Measurements from ENCODE around the gene PSEN2. TPM values are rescaled to one million over a fixed set of nuclear protein-coding genes. Genes with fewer than 3 reads are reported as not detected.
"Not testable (repeated sequence)": the region's sequence is repeated elsewhere in the genome, so short reads cannot be mapped to it uniquely, and the experiment has no call there.

Gene PSEN2
- total RNA-seq, 1 experiment from 2014 or later, result 6.6 TPM

DNA sequence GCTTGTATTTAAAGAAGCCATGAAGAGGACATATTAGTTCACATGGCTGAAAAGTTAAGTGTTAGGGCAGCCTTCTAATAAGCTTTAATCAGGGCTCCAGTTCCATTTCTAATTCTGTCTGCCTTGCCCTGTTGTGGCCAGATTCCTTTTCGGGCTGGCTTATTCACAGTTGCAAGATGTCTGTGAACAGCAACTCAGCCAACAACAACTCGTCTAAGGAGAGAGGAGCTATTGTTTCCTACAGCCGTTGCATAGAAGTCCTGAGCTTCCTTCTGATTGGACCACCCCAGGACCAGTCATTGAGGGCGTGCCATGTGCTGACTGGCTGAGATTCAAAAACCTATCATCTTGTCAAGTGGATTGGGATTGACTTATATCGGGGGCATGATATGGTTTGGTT is 51.1 kb downstream of the PSEN2 start:
- intact Hi-C loops (cut with micrococcal nuclease; ENCODE audit: unreplicated experiment), result no loop called here
- no peaks in the 10 kb centered on the region for H3K36me3 ChIP-seq (ENCODE audit: insufficient read depth, low read length, poor library complexity, severe bottlenecking)
- CTCF ChIA-PET, result no interaction called here
- no TSS peak for BruUV-seq (replicated peaks)
- no peak for DNase-seq (ENCODE audit: low spot score)
- no peaks in the 10 kb centered on the region for H3K9me3 ChIP-seq (ENCODE audit: low read depth, low read length, poor library complexity, severe bottlenecking)
- no peaks in the 10 kb centered on the region for H3K4me1 ChIP-seq (ENCODE audit: insufficient read depth, low read length, poor library complexity, severe bottlenecking)
- POLR2A ChIA-PET (ENCODE audit: low non-redundant PET), result interaction anchor here (0.7 kb wide), 2 partner anchors 9 to 14 kb away, joined by 3 read pairs; no protein-coding TSS in a partner anchor
- no peaks in the 10 kb centered on the region for H3K27me3 ChIP-seq (replicated peaks; ENCODE audit: insufficient read depth, low read depth, low read length, poor library complexity)
- H3K27ac ChIP-seq (ENCODE audit: low read depth, low read length, poor library complexity, severe bottlenecking), result no peak overlapping the region
- TF ChIP-seq EZH2 (IDR thresholded peaks at IDR 0.05; ENCODE audit: borderline replicate concordance, low read depth, low read length, poor library complexity, severe bottlenecking), result no peak
- TF ChIP-seq, protein P1, sequence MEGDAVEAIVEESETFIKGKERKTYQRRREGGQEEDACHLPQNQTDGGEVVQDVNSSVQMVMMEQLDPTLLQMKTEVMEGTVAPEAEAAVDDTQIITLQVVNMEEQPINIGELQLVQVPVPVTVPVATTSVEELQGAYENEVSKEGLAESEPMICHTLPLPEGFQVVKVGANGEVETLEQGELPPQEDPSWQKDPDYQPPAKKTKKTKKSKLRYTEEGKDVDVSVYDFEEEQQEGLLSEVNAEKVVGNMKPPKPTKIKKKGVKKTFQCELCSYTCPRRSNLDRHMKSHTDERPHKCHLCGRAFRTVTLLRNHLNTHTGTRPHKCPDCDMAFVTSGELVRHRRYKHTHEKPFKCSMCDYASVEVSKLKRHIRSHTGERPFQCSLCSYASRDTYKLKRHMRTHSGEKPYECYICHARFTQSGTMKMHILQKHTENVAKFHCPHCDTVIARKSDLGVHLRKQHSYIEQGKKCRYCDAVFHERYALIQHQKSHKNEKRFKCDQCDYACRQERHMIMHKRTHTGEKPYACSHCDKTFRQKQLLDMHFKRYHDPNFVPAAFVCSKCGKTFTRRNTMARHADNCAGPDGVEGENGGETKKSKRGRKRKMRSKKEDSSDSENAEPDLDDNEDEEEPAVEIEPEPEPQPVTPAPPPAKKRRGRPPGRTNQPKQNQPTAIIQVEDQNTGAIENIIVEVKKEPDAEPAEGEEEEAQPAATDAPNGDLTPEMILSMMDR (conservative IDR thresholded peaks at IDR 0.05; ENCODE audit: low read depth, low read length), result no peak
- H3K4me3 ChIP-seq (ENCODE audit: low read depth, low read length, poor library complexity, severe bottlenecking), result no peak overlapping the region

DNA sequence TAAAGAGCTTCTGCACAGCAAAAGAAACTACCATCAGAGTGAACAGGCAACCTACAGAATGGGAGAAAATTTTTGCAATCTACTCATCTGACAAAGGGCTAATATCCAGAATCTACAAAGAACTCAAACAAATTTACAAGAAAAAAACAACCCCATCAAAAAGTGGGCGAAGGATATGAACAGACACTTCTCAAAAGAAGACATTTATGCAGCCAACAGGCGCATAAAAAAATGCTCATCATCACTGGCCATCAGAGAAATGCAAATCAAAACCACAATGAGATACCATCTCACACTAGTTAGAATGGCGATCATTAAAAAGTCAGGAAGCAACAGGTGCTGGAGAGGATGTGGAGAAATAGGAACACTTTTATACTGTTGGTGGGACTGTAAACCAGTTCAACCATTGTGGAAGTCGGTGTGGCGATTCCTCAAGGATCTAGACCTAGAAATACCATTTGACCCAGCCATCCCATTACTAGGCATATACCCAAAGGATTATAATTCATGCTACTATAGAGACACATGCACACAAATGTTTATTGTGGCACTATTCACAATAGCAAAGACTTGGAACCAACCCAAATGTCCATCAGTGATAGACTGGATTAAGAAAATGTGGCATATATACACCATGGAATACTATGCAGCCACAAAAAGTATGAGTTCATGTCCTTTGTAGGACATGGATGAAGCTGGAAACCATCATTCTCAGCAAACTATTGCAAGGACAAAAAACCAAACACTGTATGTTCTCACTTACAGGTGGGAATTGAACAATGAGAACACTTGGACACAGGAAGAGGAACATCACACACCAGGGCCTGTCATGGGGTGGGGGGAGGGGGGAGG is 59.1 kb downstream of the PSEN2 start:
- H3K27me3 ChIP-seq (replicated peaks; ENCODE audit: insufficient read depth, low read depth, low read length, poor library complexity); POLR2A ChIA-PET (ENCODE audit: low non-redundant PET); H3K36me3 ChIP-seq (ENCODE audit: insufficient read depth, low read length, poor library complexity, severe bottlenecking); H3K27ac ChIP-seq (ENCODE audit: low read depth, low read length, poor library complexity, severe bottlenecking); H3K4me1 ChIP-seq (ENCODE audit: insufficient read depth, low read length, poor library complexity, severe bottlenecking); BruUV-seq (replicated peaks); CTCF ChIA-PET; H3K9me3 ChIP-seq (ENCODE audit: low read depth, low read length, poor library complexity, severe bottlenecking); DNase-seq (ENCODE audit: low spot score); intact Hi-C loops (cut with micrococcal nuclease; ENCODE audit: unreplicated experiment); H3K4me3 ChIP-seq (ENCODE audit: low read depth, low read length, poor library complexity, severe bottlenecking): not testable (repeated sequence)

DNA sequence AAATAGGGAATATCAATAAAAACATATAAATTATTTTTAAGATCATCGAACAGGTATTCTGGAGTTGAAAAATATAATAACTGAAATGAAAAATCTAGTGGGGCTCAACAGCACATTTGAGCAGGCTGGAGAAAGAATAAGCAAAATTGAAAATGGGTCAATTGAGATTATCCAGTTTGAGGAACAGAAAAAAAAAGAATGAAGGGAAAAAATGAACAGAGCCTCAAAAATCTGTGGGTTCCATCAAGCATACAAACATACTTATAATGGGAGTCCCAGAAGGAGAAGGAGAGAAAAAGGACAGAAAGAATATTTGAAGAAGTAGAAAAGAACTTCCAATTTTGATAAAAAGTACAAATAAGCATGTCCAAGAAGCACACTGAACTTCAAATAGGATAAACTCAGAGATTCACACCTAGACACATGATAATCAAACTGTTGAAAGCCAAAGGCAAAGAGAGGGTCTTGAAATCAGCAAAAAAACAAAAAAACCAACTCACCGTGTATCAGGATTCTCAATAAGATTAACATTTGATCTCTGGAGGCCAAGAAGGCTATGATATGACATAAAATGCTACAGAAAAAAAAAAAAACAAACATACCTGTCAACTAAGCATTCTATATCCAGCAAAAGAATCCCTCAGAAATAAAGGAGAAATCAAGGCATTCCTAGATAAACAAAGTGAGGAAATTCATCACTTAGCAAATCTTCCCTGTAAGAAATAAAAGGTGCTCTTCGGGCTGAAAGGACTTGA is 64.2 kb downstream of the PSEN2 start:
- no peak for DNase-seq (ENCODE audit: low spot score)
- Histone ChIP-seq H3K36me3 (ENCODE audit: insufficient read depth, low read length, poor library complexity, severe bottlenecking) (no peaks in the 10 kb centered on the region), H3K27me3 (replicated peaks; ENCODE audit: insufficient read depth, low read depth, low read length, poor library complexity) (no peaks in the 10 kb centered on the region), H3K4me1 (ENCODE audit: insufficient read depth, low read length, poor library complexity, severe bottlenecking) (peaks cover 7% of the 10 kb centered on the region), H3K4me3 (ENCODE audit: low read depth, low read length, poor library complexity, severe bottlenecking) (no peak overlapping the region), H3K27ac (ENCODE audit: low read depth, low read length, poor library complexity, severe bottlenecking) (no peak overlapping the region), H3K9me3 (ENCODE audit: low read depth, low read length, poor library complexity, severe bottlenecking) (peaks cover 12% of the 10 kb centered on the region)
- no peak for TF ChIP-seq EZH2 (IDR thresholded peaks at IDR 0.05; ENCODE audit: borderline replicate concordance, low read depth, low read length, poor library complexity, severe bottlenecking)
- TF ChIP-seq, protein P1 (conservative IDR thresholded peaks at IDR 0.05; ENCODE audit: low read depth, low read length), result no peak
- POLR2A ChIA-PET (ENCODE audit: low non-redundant PET), result no interaction called here
- BruUV-seq (replicated peaks), result no TSS peak
- intact Hi-C loops (cut with micrococcal nuclease; ENCODE audit: unreplicated experiment), result loop anchor here (5.0 kb wide), 1 partner anchor 197 kb away; the partner anchor contains the start of gene ITPKB
- CTCF ChIA-PET, result no interaction called here

Data from A673 (cell line).